ENCODE data around the gene NTM.
"Not testable (repeated sequence)": the region's sequence is repeated elsewhere in the genome, so short reads cannot be mapped to it uniquely, and the experiment has no call there.

The NTM gene

DNA sequence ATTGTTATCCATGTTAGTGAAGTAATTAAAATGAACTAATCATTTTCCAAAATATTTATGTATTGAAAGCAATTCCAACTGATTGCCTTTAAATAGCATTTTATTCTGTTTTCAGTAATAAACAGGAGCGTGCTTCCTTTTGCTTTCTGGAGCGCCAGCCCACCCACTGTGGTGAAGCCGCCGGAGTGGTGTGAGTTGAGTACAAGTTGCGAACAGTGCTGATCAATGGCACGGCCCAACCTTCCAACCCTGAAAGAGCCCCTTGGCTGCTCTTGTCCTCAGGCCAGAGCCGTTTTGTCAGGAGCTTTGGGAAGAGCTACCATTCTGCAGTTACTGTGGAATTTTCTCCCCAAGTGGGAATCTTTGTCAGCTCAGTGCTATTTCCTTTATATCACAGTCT lies 42.8 kb downstream of the NTM start:
- Histone ChIP-seq H3K36me3 (ENCODE audit: control insufficient read depth in 1 of 2, insufficient read depth in 2 of 2, low read length in 2 of 2) (no peaks in the 10 kb centered on the region), H3K27ac (ENCODE audit: low read depth, low read length) (no peak overlapping the region), H3K9me3 (ENCODE audit: control insufficient read depth in 1 of 2, low read length in 2 of 2) (no peaks in the 10 kb centered on the region), H3K27me3 (ENCODE audit: control insufficient read depth in 1 of 2, insufficient read depth in 2 of 2, low read length in 2 of 2) (no peaks in the 10 kb centered on the region), H3K4me1 (ENCODE audit: control insufficient read depth in 1 of 2, insufficient read depth in 2 of 2, low read length in 2 of 2) (peaks cover 9 to 10% of the 10 kb centered on the region in 2 donors), H3K4me3 (ENCODE audit: low read depth in 1 of 2, low read length in 2 of 2) (no peak overlapping the region), H3K9ac (ENCODE audit: low read depth in 1 of 2, low read length in 2 of 2) (no peak overlapping the region)

GRCh38 chr11:131418189-131418588 lies 47.8 kb downstream of the NTM start:
- H3K9ac ChIP-seq (ENCODE audit: low read depth in 1 of 2, low read length in 2 of 2): no peak overlapping the region
- H3K4me3 ChIP-seq (ENCODE audit: low read depth in 1 of 2, low read length in 2 of 2): no peak overlapping the region
- H3K27ac ChIP-seq (ENCODE audit: low read depth, low read length): no peak overlapping the region
- no peaks in the 10 kb centered on the region for H3K27me3 ChIP-seq (ENCODE audit: control insufficient read depth in 1 of 2, insufficient read depth in 2 of 2, low read length in 2 of 2)
- H3K4me1 ChIP-seq (ENCODE audit: control insufficient read depth in 1 of 2, insufficient read depth in 2 of 2, low read length in 2 of 2): peaks cover 0 to 6% of the 10 kb centered on the region in 2 donors
- H3K9me3 ChIP-seq (ENCODE audit: control insufficient read depth in 1 of 2, low read length in 2 of 2): no peaks in the 10 kb centered on the region
- H3K36me3 ChIP-seq (ENCODE audit: control insufficient read depth in 1 of 2, insufficient read depth in 2 of 2, low read length in 2 of 2): no peaks in the 10 kb centered on the region

DNA sequence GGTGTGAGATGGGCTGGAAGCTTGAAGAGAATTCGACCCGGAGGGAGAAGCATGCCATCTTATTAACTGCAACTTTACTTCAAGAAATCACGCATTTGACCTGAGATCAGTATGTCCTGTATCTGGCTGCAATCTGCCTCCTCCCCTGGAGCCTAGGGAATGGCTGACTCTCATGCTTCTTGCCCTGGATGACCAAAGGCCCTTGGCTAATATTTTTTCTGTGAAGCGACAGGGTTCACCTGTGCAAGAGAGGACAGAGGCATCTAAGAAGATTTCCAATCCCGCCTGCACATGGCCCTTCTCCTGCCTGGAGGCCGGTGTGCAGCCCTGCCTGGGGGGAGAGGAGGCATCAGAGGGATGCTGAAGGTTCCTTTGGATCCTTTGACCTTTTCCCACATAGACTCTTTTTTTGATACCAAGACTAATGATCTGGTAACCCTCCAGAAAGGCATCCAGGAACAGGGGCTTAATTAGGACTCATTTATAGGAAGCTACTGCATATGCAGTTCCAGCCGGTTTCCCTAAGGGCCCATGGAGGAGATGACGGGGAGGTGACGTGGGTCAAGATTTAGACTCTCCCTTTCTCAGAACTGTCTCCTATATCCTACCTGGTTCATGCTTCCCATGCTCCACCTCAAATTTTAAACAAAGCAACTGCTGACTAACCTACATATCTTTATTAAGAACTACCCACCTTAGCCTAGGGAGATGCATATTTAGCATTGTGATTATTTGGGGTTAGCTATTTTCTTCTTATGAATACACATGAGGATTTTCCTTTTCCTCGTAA lies 50.8 kb downstream of the NTM start:
- Histone ChIP-seq H3K27me3 (ENCODE audit: control insufficient read depth in 1 of 2, insufficient read depth in 2 of 2, low read length in 2 of 2) (no peaks in the 10 kb centered on the region), H3K9me3 (ENCODE audit: control insufficient read depth in 1 of 2, low read length in 2 of 2) (no peaks in the 10 kb centered on the region), H3K4me3 (ENCODE audit: low read depth in 1 of 2, low read length in 2 of 2) (no peak overlapping the region), H3K4me1 (ENCODE audit: control insufficient read depth in 1 of 2, insufficient read depth in 2 of 2, low read length in 2 of 2) (peaks cover 17 to 18% of the 10 kb centered on the region in 2 donors), H3K36me3 (ENCODE audit: control insufficient read depth in 1 of 2, insufficient read depth in 2 of 2, low read length in 2 of 2) (no peaks in the 10 kb centered on the region), H3K9ac (ENCODE audit: low read depth in 1 of 2, low read length in 2 of 2) (no peak overlapping the region), H3K27ac (ENCODE audit: low read depth, low read length) (no peak overlapping the region)

GRCh38 chr11:131422029-131422428 lies 51.6 kb downstream of the NTM start:
- Histone ChIP-seq H3K27ac (ENCODE audit: low read depth, low read length) (no peak overlapping the region), H3K36me3 (ENCODE audit: control insufficient read depth in 1 of 2, insufficient read depth in 2 of 2, low read length in 2 of 2) (no peaks in the 10 kb centered on the region), H3K4me1 (ENCODE audit: control insufficient read depth in 1 of 2, insufficient read depth in 2 of 2, low read length in 2 of 2) (peaks cover 17 to 18% of the 10 kb centered on the region in 2 donors), H3K9ac (ENCODE audit: low read depth in 1 of 2, low read length in 2 of 2) (no peak overlapping the region), H3K9me3 (ENCODE audit: control insufficient read depth in 1 of 2, low read length in 2 of 2) (no peaks in the 10 kb centered on the region), H3K27me3 (ENCODE audit: control insufficient read depth in 1 of 2, insufficient read depth in 2 of 2, low read length in 2 of 2) (no peaks in the 10 kb centered on the region), H3K4me3 (ENCODE audit: low read depth in 1 of 2, low read length in 2 of 2) (no peak overlapping the region)

GRCh38 chr11:131422496-131422895 lies 52.1 kb downstream of the NTM start:
- Histone ChIP-seq H3K4me1 (ENCODE audit: control insufficient read depth in 1 of 2, insufficient read depth in 2 of 2, low read length in 2 of 2) (peaks cover 17 to 18% of the 10 kb centered on the region in 2 donors), H3K27me3 (ENCODE audit: control insufficient read depth in 1 of 2, insufficient read depth in 2 of 2, low read length in 2 of 2) (no peaks in the 10 kb centered on the region), H3K9ac (ENCODE audit: low read depth in 1 of 2, low read length in 2 of 2) (no peak overlapping the region), H3K36me3 (ENCODE audit: control insufficient read depth in 1 of 2, insufficient read depth in 2 of 2, low read length in 2 of 2) (no peaks in the 10 kb centered on the region), H3K4me3 (ENCODE audit: low read depth in 1 of 2, low read length in 2 of 2) (no peak overlapping the region), H3K27ac (ENCODE audit: low read depth, low read length) (no peak overlapping the region), H3K9me3 (ENCODE audit: control insufficient read depth in 1 of 2, low read length in 2 of 2) (no peaks in the 10 kb centered on the region)

- no peak overlapping the region for H3K27ac ChIP-seq (ENCODE audit: low read depth, low read length)
These were observed 53.3 kb downstream of the NTM start for GRCh38 chr11:131423688-131424087.

GRCh38 chr11:131424257-131424876 lies 54.0 kb downstream of the NTM start:
- not testable (repeated sequence) for H3K9ac ChIP-seq (ENCODE audit: low read depth in 1 of 2, low read length in 2 of 2); H3K4me3 ChIP-seq (ENCODE audit: low read depth in 1 of 2, low read length in 2 of 2); H3K36me3 ChIP-seq (ENCODE audit: control insufficient read depth in 1 of 2, insufficient read depth in 2 of 2, low read length in 2 of 2); H3K27ac ChIP-seq (ENCODE audit: low read depth, low read length); H3K27me3 ChIP-seq (ENCODE audit: control insufficient read depth in 1 of 2, insufficient read depth in 2 of 2, low read length in 2 of 2); H3K9me3 ChIP-seq (ENCODE audit: control insufficient read depth in 1 of 2, low read length in 2 of 2)
- peaks cover 17 to 18% of the 10 kb centered on the region in 2 donors for H3K4me1 ChIP-seq (ENCODE audit: control insufficient read depth in 1 of 2, insufficient read depth in 2 of 2, low read length in 2 of 2)

More at GRCh38 chr11:131423688-131424087, 53.3 kb downstream of the NTM start:
- Histone ChIP-seq H3K27me3 (ENCODE audit: control insufficient read depth in 1 of 2, insufficient read depth in 2 of 2, low read length in 2 of 2) (no peaks in the 10 kb centered on the region), H3K9me3 (ENCODE audit: control insufficient read depth in 1 of 2, low read length in 2 of 2) (no peaks in the 10 kb centered on the region), H3K36me3 (ENCODE audit: control insufficient read depth in 1 of 2, insufficient read depth in 2 of 2, low read length in 2 of 2) (no peaks in the 10 kb centered on the region), H3K4me1 (ENCODE audit: control insufficient read depth in 1 of 2, insufficient read depth in 2 of 2, low read length in 2 of 2) (peaks cover 17 to 18% of the 10 kb centered on the region in 2 donors), H3K9ac (ENCODE audit: low read depth in 1 of 2, low read length in 2 of 2) (no peak overlapping the region), H3K4me3 (ENCODE audit: low read depth in 1 of 2, low read length in 2 of 2) (no peak overlapping the region)

GRCh38 chr11:131425285-131425684 lies 54.9 kb downstream of the NTM start:
- no peaks in the 10 kb centered on the region for H3K9me3 ChIP-seq (ENCODE audit: control insufficient read depth in 1 of 2, low read length in 2 of 2)
- H3K4me3 ChIP-seq (ENCODE audit: low read depth in 1 of 2, low read length in 2 of 2): no peak overlapping the region
- no peak overlapping the region for H3K27ac ChIP-seq (ENCODE audit: low read depth, low read length)

DNA sequence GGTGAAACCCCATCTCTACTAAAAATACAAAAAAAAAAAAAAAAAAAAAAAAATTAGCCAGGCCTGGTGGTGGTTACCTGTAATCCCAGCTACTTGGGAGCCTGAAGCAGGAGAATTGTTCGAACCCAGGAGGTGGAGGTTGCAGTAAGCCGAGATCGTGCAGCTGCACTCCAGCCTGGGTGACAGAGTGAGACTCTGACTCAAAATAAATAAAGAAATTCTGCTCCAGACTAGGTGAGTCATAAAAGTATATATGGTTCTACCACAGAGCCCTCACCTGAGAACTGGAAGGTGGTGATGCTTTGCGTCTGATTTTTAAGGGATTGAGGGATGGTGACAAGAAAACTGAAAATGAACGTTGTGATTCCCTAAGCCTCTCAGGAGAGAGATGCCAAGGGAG lies 58.4 kb downstream of the NTM start:
- no peak overlapping the region for H3K4me3 ChIP-seq (ENCODE audit: low read depth in 1 of 2, low read length in 2 of 2)
- no peaks in the 10 kb centered on the region for H3K9me3 ChIP-seq (ENCODE audit: control insufficient read depth in 1 of 2, low read length in 2 of 2)
- H3K36me3 ChIP-seq (ENCODE audit: control insufficient read depth in 1 of 2, insufficient read depth in 2 of 2, low read length in 2 of 2): no peaks in the 10 kb centered on the region
- H3K4me1 ChIP-seq (ENCODE audit: control insufficient read depth in 1 of 2, insufficient read depth in 2 of 2, low read length in 2 of 2): peaks cover 9 to 12% of the 10 kb centered on the region in 2 donors
- no peak overlapping the region for H3K27ac ChIP-seq (ENCODE audit: low read depth, low read length)
- no peak overlapping the region for H3K9ac ChIP-seq (ENCODE audit: low read depth in 1 of 2, low read length in 2 of 2)
- H3K27me3 ChIP-seq (ENCODE audit: control insufficient read depth in 1 of 2, insufficient read depth in 2 of 2, low read length in 2 of 2): no peaks in the 10 kb centered on the region

More at GRCh38 chr11:131425285-131425684, 54.9 kb downstream of the NTM start:
- no peak overlapping the region for H3K9ac ChIP-seq (ENCODE audit: low read depth in 1 of 2, low read length in 2 of 2)
- no peaks in the 10 kb centered on the region for H3K36me3 ChIP-seq (ENCODE audit: control insufficient read depth in 1 of 2, insufficient read depth in 2 of 2, low read length in 2 of 2)
- peaks cover 17 to 18% of the 10 kb centered on the region in 2 donors for H3K4me1 ChIP-seq (ENCODE audit: control insufficient read depth in 1 of 2, insufficient read depth in 2 of 2, low read length in 2 of 2)
- H3K27me3 ChIP-seq (ENCODE audit: control insufficient read depth in 1 of 2, insufficient read depth in 2 of 2, low read length in 2 of 2): no peaks in the 10 kb centered on the region

DNA sequence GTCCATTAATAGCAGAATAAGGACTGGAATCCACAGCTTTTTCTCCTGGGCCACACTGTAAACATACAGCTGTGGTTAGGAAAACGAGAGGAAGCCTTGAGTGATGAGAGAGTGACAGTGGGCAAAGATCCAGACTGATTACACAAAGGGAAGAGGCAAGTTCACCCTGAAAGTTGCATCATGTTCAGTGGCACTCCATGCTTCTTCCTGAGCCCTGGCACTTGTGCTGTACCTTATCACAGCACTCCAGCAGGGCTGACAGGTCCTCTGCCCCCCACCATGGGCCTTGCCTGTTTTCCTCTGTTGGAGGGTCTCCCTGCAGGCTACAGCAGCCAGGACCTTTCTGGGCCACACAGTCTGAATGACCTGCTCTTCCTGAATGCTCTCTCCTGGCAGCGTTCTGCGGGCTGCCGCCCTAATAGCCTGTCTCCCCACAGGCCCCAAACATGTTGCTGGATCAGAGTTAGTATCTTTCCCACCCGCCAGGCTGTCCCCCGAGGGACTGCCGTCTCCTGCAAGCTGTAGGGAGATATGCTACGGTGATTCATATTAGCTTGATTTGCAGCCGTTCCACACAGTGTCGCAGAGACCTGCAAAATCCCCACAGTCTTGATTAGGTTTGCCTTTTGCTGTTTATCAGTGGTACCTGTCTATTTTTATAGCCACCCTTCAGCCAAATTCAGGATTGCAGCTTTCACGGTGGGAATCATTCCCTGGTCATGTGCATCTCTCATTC lies 60.2 kb downstream of the NTM start:
- no peaks in the 10 kb centered on the region for H3K27me3 ChIP-seq (ENCODE audit: control insufficient read depth in 1 of 2, insufficient read depth in 2 of 2, low read length in 2 of 2)

More for the DNA sequence above, 60.2 kb downstream of the NTM start:
- H3K4me1 ChIP-seq (ENCODE audit: control insufficient read depth in 1 of 2, insufficient read depth in 2 of 2, low read length in 2 of 2): no peaks in the 10 kb centered on the region
- H3K4me3 ChIP-seq (ENCODE audit: low read depth in 1 of 2, low read length in 2 of 2): no peak overlapping the region
- H3K9me3 ChIP-seq (ENCODE audit: control insufficient read depth in 1 of 2, low read length in 2 of 2): no peaks in the 10 kb centered on the region
- H3K36me3 ChIP-seq (ENCODE audit: control insufficient read depth in 1 of 2, insufficient read depth in 2 of 2, low read length in 2 of 2): no peaks in the 10 kb centered on the region
- no peak overlapping the region for H3K9ac ChIP-seq (ENCODE audit: low read depth in 1 of 2, low read length in 2 of 2)
- no peak overlapping the region for H3K27ac ChIP-seq (ENCODE audit: low read depth, low read length)
